Hematopoietic multipotent progenitor cell treated with erythropoietin and hydrocortisone succinate and interleukin-3 and kit ligand, for 17 days (in vitro differentiated cells): Measurements from ENCODE around the gene VAPB.

Source experiments
- DNase-seq: peaks from one replicate; pipeline ENCODE4 v3.0.0-alpha.2; 2015; ENCODE audit warnings: low spot score

Gene VAPB

GRCh38 chr20:58461104-58461503, 72.1 kb downstream of the VAPB start:
- no peak for DNase-seq

GRCh38 chr20:58461899-58462298, 72.9 kb downstream of the VAPB start:
- no peak for DNase-seq

- DNase-seq, result no peak
Observed at GRCh38 chr20:58463256-58463655, 74.2 kb downstream of the VAPB start.

- DNase-seq, result no peak
Observed at GRCh38 chr20:58464838-58465237, 75.8 kb downstream of the VAPB start.

- no peak for DNase-seq
Observed at GRCh38 chr20:58466095-58466708, 77.2 kb downstream of the VAPB start.

- DNase-seq, result no peak
Observed at GRCh38 chr20:58466729-58467571, 77.9 kb downstream of the VAPB start.

GRCh38 chr20:58467572-58468527, 78.8 kb downstream of the VAPB start:
- DNase-seq, result no peak

GRCh38 chr20:58469616-58470015, 80.6 kb downstream of the VAPB start:
- no peak for DNase-seq

GRCh38 chr20:58470336-58471192, 81.5 kb downstream of the VAPB start:
- no peak for DNase-seq

GRCh38 chr20:58471193-58472164, 82.5 kb downstream of the VAPB start:
- no peak for DNase-seq

GRCh38 chr20:58472273-58473018, 83.4 kb downstream of the VAPB start:
- no peak for DNase-seq

- DNase-seq, result no peak
Observed at GRCh38 chr20:58473453-58474425, 84.7 kb downstream of the VAPB start.

- no peak for DNase-seq
Observed at GRCh38 chr20:58475466-58475865, 86.4 kb downstream of the VAPB start.

- DNase-seq, result no peak
Observed at GRCh38 chr20:58478141-58478805, 89.2 kb downstream of the VAPB start.

GRCh38 chr20:58479726-58480440, 90.9 kb downstream of the VAPB start:
- no peak for DNase-seq

- DNase-seq, result no peak
Observed at GRCh38 chr20:58480551-58481336, 91.7 kb downstream of the VAPB start.
